HUES64 (cell line): ENCODE results near the gene VAV1.
"Not testable (repeated sequence)": the region's sequence is repeated elsewhere in the genome, so short reads cannot be mapped to it uniquely, and the experiment has no call there.

ENCODE experiments used
- H3K27ac ChIP-seq: 2 replicates; pipeline ENCODE4 v1.7.0; 2013; ENCODE audit warnings: low read depth, low read length, inconsistent platforms
- H3K27me3 ChIP-seq: 2 replicates; pipeline ENCODE4 v1.6.1; 2013; ENCODE audit warnings: mild to moderate bottlenecking, low read length; ENCODE audit not compliant: insufficient read depth
- H3K36me3 ChIP-seq: 2 replicates; pipeline ENCODE4 v1.6.1; 2013; ENCODE audit warnings: mild to moderate bottlenecking, low read length; ENCODE audit not compliant: insufficient read depth
- H3K4me1 ChIP-seq: 2 replicates; pipeline ENCODE4 v1.6.1; 2013; ENCODE audit warnings: mild to moderate bottlenecking, low read length, moderate library complexity; ENCODE audit not compliant: insufficient read depth
- H3K4me3 ChIP-seq: 2 replicates; pipeline ENCODE4 v1.5.1; 2013; ENCODE audit warnings: mild to moderate bottlenecking, low read length, moderate library complexity
- H3K9ac ChIP-seq: 2 replicates; pipeline ENCODE4 v1.6.1; 2013; ENCODE audit warnings: mild to moderate bottlenecking, low read depth, low read length
- H3K9me3 ChIP-seq: 2 replicates; pipeline ENCODE4 v1.6.1; 2013; ENCODE audit warnings: low read depth, low read length; ENCODE audit not compliant: insufficient read depth
- WGBS: fragments of 150-250, 120-280 bp; methylation state at CpG from one replicate; pipeline ENCODE4 v1.1.7; 2013; ENCODE audit warnings: missing lambda C conversion rate; 5-methylcytosine and 5-hydroxymethylcytosine counted together

VAV1 gene

DNA sequence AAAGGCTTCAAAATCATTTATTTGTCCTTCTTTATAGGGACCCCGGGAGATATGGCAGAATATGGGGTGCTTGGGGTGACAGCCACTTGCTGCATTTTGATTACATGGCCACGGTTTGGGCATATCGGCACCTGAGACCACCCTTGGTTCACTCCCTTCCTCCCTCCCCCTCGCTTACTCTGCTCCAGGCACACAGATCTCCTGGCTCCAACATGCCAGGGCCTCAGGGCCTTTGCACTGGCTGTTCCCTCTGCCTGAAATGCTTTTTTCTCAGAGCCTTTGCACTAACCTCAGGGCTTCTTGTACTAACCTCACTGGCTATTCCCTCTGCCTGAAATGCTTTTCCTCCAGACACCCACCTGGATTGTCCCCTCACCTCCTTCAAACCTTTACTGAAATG is 23.8 kb downstream of the VAV1 start:
- Histone ChIP-seq H3K36me3 (no peaks in the 10 kb centered on the region), H3K27ac (no peak overlapping the region), H3K9ac (no peak overlapping the region), H3K27me3 (no peaks in the 10 kb centered on the region), H3K9me3 (peaks cover 51% of the 10 kb centered on the region), H3K4me3 (no peak overlapping the region), H3K4me1 (no peaks in the 10 kb centered on the region)
- WGBS, result 80% methylated on average over 4 of the region's 4 CpGs

DNA sequence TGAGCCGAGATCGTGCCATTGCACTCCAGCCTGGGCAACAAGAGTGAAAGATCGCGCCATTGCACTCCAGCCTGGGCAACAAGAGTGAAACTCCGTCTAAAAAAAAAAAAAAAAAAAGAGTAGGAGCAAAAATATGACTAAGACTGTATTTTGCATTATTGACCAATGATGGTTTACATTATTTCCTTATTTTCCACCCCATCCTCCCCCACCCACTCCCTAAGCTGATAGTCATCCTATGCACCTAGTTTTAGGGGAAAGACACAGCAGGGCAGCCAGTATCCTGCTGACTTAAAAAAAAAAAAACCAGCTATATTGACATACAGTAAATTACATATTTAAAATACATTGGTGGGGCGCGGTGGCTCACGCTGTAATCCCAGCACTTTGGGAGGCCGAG is 25.1 kb downstream of the VAV1 start:
- Histone ChIP-seq H3K36me3 (no peaks in the 10 kb centered on the region), H3K4me1 (no peaks in the 10 kb centered on the region), H3K9ac (no peak overlapping the region), H3K27ac (no peak overlapping the region), H3K9me3 (peaks cover 46% of the 10 kb centered on the region), H3K27me3 (no peaks in the 10 kb centered on the region), H3K4me3 (no peak overlapping the region)
- 89% methylated on average over 9 of the region's 9 CpGs for WGBS

DNA sequence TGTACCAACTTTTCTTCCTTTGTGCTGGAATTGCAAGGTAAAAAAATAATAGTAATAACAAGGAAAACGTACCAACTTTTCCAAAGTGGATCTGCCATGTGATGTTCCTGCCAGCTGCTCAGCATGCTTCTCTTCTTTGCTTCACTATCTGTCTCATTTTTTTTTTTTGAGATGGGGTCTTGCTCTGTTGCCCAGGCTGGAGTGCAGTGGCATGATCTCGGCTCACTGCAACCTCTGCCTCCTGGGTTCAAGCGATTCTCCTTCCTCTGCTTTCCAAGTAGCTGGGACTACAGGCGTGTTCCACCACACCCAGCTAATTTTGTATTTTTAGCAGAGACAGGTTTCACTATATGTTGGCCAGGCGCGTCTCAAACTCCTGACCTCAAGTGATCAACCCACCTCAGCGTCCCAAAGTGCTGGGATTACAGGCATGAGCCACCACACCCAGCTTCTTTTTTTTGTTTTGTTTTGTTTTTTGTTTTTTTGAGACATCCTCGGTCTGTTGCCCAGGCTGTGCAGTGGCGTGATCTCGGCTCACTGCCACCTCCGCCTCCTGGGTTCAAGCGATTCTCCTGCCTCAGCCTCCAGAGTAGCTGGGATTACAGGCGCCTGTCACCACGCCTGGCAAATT is 27.8 kb downstream of the VAV1 start:
- H3K27ac ChIP-seq, H3K27me3 ChIP-seq, H3K36me3 ChIP-seq, H3K4me1 ChIP-seq, H3K4me3 ChIP-seq, H3K9ac ChIP-seq: not testable (repeated sequence)
- peaks cover 38% of the 10 kb centered on the region for H3K9me3 ChIP-seq
- 84% methylated on average over 14 of the region's 14 CpGs for WGBS

DNA sequence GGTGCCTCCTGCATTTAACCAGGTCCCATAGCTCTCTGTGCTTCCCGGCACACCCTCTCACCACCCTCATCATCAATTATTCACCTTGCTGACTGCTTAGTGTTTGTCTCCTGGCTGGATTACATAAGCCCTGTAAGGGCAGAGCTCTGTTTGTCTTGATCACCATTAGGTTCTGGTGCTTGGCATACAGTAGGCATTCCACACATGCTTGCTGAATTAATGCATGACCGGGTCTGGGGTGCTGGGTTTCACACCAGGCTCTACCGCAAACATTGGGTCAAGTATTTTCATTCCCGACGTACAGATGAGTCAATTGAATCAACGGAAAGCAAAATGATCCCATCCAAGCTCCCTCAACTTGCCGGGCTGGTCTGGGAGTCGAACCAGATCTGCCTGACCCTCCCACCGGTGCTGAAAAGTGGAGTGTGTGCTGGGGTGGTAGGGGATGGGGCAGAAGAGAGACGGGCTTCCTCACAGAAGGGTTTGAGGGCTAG is 28.5 kb downstream of the VAV1 start:
- WGBS, result 88% methylated on average over 10 of the region's 10 CpGs
- Histone ChIP-seq H3K9ac (no peak overlapping the region), H3K27ac (no peak overlapping the region)

DNA sequence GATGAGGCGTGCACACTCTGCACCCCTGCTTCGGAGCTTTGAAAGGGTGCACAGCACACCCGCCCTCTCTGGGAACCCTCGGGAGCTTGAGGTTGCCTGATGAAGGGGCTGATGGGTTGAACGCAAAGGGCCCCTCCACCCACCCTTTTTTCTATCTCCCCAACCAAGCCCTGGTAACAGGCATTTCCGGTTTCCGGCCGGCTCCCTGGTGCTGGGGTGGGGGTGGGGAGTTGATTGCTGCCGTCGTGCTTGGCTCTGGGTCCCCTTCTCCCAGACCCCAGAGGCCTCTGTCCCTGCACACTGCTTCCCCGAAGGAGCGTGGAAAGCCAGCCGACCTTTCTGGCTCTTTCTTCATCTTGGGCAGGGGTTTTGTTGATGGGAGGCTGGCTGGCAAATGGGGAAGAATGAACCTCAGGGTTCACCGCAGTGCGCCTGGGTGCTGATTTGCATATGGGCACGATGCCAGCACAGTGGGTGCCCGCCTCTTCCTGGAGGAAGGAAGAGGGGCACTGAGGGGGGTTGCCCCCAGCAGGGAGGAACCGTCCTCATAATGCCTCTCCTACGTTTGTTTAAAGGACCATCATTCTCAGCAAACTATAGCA is 29.1 kb downstream of the VAV1 start:
- Histone ChIP-seq H3K36me3 (no peaks in the 10 kb centered on the region), H3K27ac (no peak overlapping the region), H3K4me1 (no peaks in the 10 kb centered on the region), H3K9me3 (peaks cover 38% of the 10 kb centered on the region), H3K4me3 (no peak overlapping the region), H3K9ac (no peak overlapping the region), H3K27me3 (no peaks in the 10 kb centered on the region)
- 84% methylated on average over 14 of the region's 19 CpGs for WGBS

More for the DNA sequence above, 28.5 kb downstream of the VAV1 start:
- Histone ChIP-seq H3K4me1 (no peaks in the 10 kb centered on the region), H3K4me3 (no peak overlapping the region), H3K9me3 (peaks cover 38% of the 10 kb centered on the region), H3K27me3 (no peaks in the 10 kb centered on the region), H3K36me3 (no peaks in the 10 kb centered on the region)

DNA sequence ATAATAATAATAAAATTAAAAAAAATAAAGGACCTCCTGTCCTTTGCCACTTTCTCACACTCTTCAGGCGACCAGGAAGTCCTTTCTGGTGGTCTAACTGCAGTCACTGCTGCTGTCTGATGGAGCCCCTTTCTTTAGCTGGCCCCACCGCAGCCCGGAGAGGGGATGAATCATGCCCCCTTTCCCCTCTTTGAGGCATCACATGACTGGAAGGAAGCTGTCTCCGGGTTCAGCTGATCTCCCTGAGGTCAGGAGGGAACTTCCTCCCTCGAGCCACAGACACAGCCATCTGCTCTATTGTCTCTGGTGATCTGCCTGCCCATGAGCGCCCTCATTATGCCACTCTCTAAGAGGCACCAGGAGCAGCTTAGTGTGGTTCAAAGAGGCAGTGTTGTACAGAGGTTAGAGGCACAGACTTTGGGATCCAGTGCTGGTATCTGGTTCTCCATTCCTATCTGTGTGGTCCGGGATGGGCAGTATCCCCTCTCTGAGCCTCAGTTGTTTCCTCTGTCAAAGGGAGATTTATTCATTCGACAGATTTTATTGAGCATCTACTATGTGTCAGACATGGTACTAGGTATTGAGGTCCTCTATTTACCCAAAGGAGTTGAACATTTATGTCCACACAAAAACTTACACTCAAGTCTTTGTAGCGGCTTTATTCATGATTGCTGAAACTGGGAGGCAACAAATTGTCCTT is 30.0 kb downstream of the VAV1 start:
- Histone ChIP-seq H3K9ac (no peak overlapping the region), H3K27me3 (no peaks in the 10 kb centered on the region), H3K9me3 (peaks cover 44% of the 10 kb centered on the region), H3K4me1 (no peaks in the 10 kb centered on the region), H3K27ac (no peak overlapping the region), H3K4me3 (no peak overlapping the region), H3K36me3 (no peaks in the 10 kb centered on the region)
- 68% methylated on average over 9 of the region's 9 CpGs for WGBS

DNA sequence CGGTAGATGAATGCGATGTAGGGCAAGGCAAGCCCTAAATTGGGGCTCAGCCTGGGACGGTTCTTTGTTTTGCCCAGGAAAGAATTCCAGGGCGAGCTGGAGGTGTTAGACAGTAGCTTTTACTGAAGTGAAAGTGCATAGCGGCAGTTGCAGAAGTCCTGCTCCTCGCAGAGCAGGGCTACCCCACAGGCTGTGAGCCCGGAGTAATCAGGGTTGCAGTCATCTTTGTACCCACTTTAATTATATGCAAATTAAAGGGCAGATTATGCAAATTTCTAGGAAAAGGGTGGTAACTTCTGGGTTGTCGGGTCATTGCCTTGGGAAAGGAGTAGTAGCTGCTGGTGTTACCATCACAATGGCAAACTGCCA is 30.5 kb downstream of the VAV1 start:
- Histone ChIP-seq H3K27ac (no peak overlapping the region), H3K27me3 (no peaks in the 10 kb centered on the region), H3K4me3 (no peak overlapping the region), H3K9me3 (peaks cover 44% of the 10 kb centered on the region), H3K4me1 (no peaks in the 10 kb centered on the region), H3K36me3 (no peaks in the 10 kb centered on the region), H3K9ac (no peak overlapping the region)
- WGBS, result 86% methylated on average over 8 of the region's 8 CpGs

DNA sequence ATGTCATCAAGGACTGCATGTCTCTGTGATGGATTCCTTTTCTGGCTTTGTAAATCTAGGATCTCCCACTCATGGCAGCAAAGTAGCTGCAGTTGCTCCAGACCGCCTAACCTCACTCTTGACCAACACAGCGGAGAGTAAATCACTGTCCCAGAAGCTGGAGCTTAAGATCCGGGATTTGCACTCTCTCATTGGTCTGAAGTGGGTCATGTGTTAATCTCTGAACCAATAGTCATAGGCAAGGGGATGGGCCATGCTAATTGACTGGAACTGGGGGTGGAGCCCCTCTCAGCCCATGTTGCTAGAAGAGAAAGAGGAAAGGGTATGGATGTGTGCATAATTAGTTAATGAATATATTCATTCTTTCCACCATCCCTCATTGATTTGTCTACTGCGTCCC is 34.0 kb downstream of the VAV1 start:
- Histone ChIP-seq H3K4me3 (no peak overlapping the region), H3K27me3 (no peaks in the 10 kb centered on the region), H3K27ac (no peak overlapping the region), H3K9me3 (peaks cover 54% of the 10 kb centered on the region), H3K4me1 (no peaks in the 10 kb centered on the region), H3K36me3 (no peaks in the 10 kb centered on the region), H3K9ac (no peak overlapping the region)
- 72% methylated on average over 4 of the region's 4 CpGs for WGBS

DNA sequence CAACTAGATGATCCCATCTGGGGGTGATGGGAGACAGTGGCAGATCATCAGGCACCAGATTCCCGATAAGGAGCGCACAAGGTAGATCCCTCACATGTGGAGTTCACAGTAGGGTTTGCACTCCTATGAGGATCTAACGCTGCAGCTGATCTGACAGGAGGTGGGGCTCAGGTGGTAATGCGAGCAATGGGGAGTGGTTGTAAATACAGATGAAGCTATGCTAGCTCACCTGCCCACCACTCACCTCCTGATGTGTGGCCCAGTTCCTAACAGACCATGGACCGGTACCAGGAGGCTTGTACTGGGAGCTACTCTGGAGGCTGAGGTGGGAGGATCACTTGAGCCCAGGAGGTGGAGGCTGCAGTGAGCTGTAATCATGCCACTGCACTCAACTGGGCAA is 34.8 kb downstream of the VAV1 start:
- Histone ChIP-seq H3K4me3 (no peak overlapping the region), H3K9me3 (peaks cover 61% of the 10 kb centered on the region), H3K4me1 (no peaks in the 10 kb centered on the region), H3K27me3 (no peaks in the 10 kb centered on the region), H3K36me3 (no peaks in the 10 kb centered on the region), H3K9ac (no peak overlapping the region), H3K27ac (no peak overlapping the region)
- WGBS, result 89% methylated on average over 5 of the region's 5 CpGs

DNA sequence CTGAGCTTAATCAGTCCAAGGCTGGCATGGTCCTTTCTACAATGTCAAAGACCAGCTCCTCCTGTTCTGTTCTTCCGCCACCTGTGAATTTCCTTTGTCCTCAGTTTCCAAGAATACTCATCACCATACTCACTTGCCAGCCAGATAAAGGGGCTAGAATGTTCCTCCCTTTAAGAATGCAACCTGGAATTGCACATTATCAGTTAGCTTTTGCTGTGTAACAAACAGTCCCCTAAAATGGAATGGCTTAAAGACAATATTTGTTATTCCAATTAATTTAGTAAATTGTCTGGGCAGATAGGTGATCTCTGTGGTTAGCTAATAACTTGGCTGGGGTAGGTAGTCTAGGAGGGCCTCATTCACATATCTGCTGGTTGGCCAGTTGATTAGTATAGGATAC is 36.0 kb downstream of the VAV1 start:
- H3K27ac ChIP-seq, result no peak overlapping the region
- H3K4me1 ChIP-seq, result no peaks in the 10 kb centered on the region
- H3K36me3 ChIP-seq, result no peaks in the 10 kb centered on the region
- no peak overlapping the region for H3K4me3 ChIP-seq
- peaks cover 60% of the 10 kb centered on the region for H3K9me3 ChIP-seq
- 98% methylated on average over 1 of the region's 1 CpG for WGBS
- no peaks in the 10 kb centered on the region for H3K27me3 ChIP-seq
- no peak overlapping the region for H3K9ac ChIP-seq

DNA sequence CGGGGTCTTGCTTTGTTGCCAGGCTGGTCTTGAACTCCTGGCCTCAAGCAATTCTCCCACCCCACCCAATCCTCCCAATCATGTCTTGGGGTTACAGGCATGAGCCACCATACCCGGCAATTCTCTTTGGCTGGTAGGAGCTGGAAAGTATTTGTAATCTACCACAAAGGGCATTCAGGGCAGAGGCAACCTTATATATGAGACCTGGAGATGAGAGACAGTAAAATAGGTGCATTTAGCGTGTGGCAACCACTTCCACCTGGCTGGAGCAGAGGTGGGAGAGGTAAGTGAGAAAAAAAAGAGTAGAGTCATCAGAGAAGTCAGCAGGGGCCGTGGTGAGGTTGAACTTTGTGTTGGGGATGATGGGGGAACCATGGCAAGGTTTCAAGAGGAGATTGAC is 36.8 kb downstream of the VAV1 start:
- Histone ChIP-seq H3K4me3 (no peak overlapping the region), H3K36me3 (no peaks in the 10 kb centered on the region), H3K27me3 (no peaks in the 10 kb centered on the region), H3K4me1 (no peaks in the 10 kb centered on the region), H3K9me3 (peaks cover 59% of the 10 kb centered on the region), H3K27ac (no peak overlapping the region), H3K9ac (no peak overlapping the region)
- WGBS, result 55% methylated on average over 4 of the region's 4 CpGs
